HL-60 (cell line): ENCODE data around the gene MS4A7.

Experiments
- DNase-seq, 2 experiments: peaks; one replicate each; pipeline ENCODE4 v3.0.0-alpha.2; 2010 to 2020; ENCODE audit warnings: low read depth in 1 of 2, low spot score in 1 of 2
- H3K27ac ChIP-seq: fragments of 250-450 bp; sonication (Bioruptor Pico); replicated peaks from 2 replicates; pipeline ENCODE4 v1.5.1; 2020; ENCODE audit warnings: mild to moderate bottlenecking, moderate library complexity
- H3K27me3 ChIP-seq: fragments of 250-450 bp; sonication (Bioruptor Pico); 2 replicates; pipeline ENCODE4 v1.5.1; 2021; ENCODE audit warnings: mild to moderate bottlenecking, moderate library complexity; ENCODE audit not compliant: insufficient read depth, poor library complexity, severe bottlenecking
- H3K4me3 ChIP-seq: replicated peaks from 2 replicates; pipeline ENCODE4 v1.5.1; 2011; ENCODE audit warnings: mild to moderate bottlenecking, control low read depth, low read length; ENCODE audit not compliant: insufficient read depth
- GABPA ChIP-seq: IDR thresholded peaks from 2 replicates; pipeline ENCODE4 v1.6.1; 2012; ENCODE audit warnings: low read depth
- POLR2AphosphoS5 ChIP-seq: IDR thresholded peaks from 2 replicates; pipeline ENCODE4 v1.6.1; 2012; ENCODE audit warnings: low read depth
- SPI1 ChIP-seq: IDR thresholded peaks from 2 replicates; pipeline ENCODE4 v1.6.1; 2012; ENCODE audit warnings: low read depth, mild to moderate bottlenecking, borderline replicate concordance
- TF ChIP-seq, protein P1 (sequence below): IDR thresholded peaks from one replicate; pipeline ENCODE4 v1.5.1; 2011; ENCODE audit warnings: low read length, control low read depth, inconsistent platforms; ENCODE audit not compliant: insufficient read depth
- TF ChIP-seq, protein P2 (sequence below): IDR thresholded peaks from 2 replicates; pipeline ENCODE4 v1.6.1; 2012; ENCODE audit warnings: low read depth; ENCODE audit not compliant: insufficient replicate concordance

The MS4A7 gene

DNA sequence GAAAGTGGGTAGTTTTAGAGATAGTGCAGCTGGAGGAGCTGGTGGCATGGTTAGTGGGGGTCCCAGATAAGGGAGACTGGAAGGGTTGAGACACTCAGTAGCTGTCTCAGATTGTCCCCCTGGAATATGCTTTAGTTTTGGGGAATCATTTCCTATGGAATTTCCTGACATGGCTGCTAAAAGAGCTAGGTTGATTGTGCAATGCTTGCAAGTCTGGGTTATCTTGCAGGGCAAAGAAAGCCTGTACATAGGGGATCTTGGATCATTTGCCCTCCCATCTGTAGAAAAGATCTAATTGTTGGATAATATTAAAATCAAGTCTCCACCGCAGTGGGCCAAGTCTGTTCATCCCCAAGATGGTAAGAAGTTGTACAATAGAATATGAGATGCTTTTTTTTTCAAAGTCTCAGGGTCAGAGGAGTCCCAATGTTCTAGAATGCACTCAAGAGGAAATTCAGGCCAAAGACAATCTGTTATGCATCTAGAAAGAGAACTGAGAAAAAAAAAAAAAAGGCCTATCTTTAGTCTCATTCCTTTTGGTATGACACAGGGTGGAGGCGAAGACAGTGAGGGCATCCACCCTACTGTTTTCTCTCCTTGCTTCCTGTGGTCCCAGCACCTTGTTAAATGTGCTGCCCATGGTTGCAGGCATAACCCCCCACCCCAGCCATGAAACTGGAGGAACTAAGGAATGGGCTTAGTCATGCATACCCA is 31.1 kb upstream of the MS4A7 start:
- H3K4me3 ChIP-seq = no peak overlapping the region
- TF ChIP-seq SPI1 (no peak), GABPA (no peak), POLR2AphosphoS5 (no peak)
- TF ChIP-seq, protein P1, sequence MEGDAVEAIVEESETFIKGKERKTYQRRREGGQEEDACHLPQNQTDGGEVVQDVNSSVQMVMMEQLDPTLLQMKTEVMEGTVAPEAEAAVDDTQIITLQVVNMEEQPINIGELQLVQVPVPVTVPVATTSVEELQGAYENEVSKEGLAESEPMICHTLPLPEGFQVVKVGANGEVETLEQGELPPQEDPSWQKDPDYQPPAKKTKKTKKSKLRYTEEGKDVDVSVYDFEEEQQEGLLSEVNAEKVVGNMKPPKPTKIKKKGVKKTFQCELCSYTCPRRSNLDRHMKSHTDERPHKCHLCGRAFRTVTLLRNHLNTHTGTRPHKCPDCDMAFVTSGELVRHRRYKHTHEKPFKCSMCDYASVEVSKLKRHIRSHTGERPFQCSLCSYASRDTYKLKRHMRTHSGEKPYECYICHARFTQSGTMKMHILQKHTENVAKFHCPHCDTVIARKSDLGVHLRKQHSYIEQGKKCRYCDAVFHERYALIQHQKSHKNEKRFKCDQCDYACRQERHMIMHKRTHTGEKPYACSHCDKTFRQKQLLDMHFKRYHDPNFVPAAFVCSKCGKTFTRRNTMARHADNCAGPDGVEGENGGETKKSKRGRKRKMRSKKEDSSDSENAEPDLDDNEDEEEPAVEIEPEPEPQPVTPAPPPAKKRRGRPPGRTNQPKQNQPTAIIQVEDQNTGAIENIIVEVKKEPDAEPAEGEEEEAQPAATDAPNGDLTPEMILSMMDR = no peak
- TF ChIP-seq, protein P2, sequence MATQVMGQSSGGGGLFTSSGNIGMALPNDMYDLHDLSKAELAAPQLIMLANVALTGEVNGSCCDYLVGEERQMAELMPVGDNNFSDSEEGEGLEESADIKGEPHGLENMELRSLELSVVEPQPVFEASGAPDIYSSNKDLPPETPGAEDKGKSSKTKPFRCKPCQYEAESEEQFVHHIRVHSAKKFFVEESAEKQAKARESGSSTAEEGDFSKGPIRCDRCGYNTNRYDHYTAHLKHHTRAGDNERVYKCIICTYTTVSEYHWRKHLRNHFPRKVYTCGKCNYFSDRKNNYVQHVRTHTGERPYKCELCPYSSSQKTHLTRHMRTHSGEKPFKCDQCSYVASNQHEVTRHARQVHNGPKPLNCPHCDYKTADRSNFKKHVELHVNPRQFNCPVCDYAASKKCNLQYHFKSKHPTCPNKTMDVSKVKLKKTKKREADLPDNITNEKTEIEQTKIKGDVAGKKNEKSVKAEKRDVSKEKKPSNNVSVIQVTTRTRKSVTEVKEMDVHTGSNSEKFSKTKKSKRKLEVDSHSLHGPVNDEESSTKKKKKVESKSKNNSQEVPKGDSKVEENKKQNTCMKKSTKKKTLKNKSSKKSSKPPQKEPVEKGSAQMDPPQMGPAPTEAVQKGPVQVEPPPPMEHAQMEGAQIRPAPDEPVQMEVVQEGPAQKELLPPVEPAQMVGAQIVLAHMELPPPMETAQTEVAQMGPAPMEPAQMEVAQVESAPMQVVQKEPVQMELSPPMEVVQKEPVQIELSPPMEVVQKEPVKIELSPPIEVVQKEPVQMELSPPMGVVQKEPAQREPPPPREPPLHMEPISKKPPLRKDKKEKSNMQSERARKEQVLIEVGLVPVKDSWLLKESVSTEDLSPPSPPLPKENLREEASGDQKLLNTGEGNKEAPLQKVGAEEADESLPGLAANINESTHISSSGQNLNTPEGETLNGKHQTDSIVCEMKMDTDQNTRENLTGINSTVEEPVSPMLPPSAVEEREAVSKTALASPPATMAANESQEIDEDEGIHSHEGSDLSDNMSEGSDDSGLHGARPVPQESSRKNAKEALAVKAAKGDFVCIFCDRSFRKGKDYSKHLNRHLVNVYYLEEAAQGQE = no peak
- H3K27ac ChIP-seq = no peak overlapping the region
- DNase-seq = no peak
- H3K27me3 ChIP-seq = no peaks in the 10 kb centered on the region

GRCh38 chr11:60348116-60348515 is 30.2 kb upstream of the MS4A7 start:
- TF ChIP-seq SPI1 = no peak
- no peak for TF ChIP-seq POLR2AphosphoS5
- TF ChIP-seq, protein P1 = no peak
- TF ChIP-seq, protein P2 = no peak
- DNase-seq = no peak
- H3K27ac ChIP-seq = no peak overlapping the region
- no peak overlapping the region for H3K4me3 ChIP-seq
- no peaks in the 10 kb centered on the region for H3K27me3 ChIP-seq

GRCh38 chr11:60349990-60350389 is 28.3 kb upstream of the MS4A7 start:
- Histone ChIP-seq H3K27ac (no peak overlapping the region), H3K27me3 (no peaks in the 10 kb centered on the region), H3K4me3 (no peak overlapping the region)
- DNase-seq = no peak
- TF ChIP-seq, protein P2 = no peak
- TF ChIP-seq SPI1 (peak; percentile 36; the same call in 1 of the 2 replicates), GABPA (no peak), POLR2AphosphoS5 (no peak)
- TF ChIP-seq, protein P1 = no peak
